Daoy (cell line): ENCODE data around the gene GAB2. TPM values are rescaled to one million over a fixed set of nuclear protein-coding genes. Genes with fewer than 3 reads are reported as not detected.
"Not testable (repeated sequence)": the region's sequence is repeated elsewhere in the genome, so short reads cannot be mapped to it uniquely, and the experiment has no call there.

Experiments
- DNase-seq: peaks from one replicate; pipeline ENCODE4 v3.0.0-alpha.2; 2015; ENCODE audit warnings: low read depth
- total RNA-seq: library from RNA; depleted of rRNA; stranded (reverse); fragments of >200 nt; shearing (Covaris generic); gene quantifications from 2 replicates; pipeline ENCODE4 v1.2.3, GENCODE V29; 2014

GAB2 gene
- total RNA-seq, 1 experiment from 2014 or later, result 1.9 TPM

- no peak for DNase-seq
These were observed 168.7 kb downstream of the GAB2 start for GRCh38 chr11:78248903-78249302.

DNA sequence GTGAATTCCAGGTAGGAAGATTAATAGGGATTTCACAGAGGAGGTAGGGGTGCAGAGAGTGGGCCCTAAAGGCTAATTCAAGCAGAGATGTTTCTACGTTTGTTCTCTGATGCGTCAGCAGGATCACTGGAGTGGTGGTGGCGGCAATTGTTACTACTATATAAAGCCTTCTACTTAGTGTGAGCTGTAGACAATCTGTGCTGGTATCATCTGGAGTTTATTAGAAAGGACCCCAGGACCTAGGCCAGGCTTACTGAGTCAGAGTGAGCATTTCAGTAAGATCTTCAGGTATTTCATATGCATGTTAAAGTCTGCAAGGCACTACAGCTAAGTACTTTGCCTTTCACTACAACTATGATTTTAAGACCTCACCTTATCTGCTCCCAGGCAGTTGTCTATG is 169.4 kb downstream of the GAB2 start:
- no peak for DNase-seq

GRCh38 chr11:78244546-78245255 is 172.9 kb downstream of the GAB2 start:
- peak; percentile 23 for DNase-seq

DNA sequence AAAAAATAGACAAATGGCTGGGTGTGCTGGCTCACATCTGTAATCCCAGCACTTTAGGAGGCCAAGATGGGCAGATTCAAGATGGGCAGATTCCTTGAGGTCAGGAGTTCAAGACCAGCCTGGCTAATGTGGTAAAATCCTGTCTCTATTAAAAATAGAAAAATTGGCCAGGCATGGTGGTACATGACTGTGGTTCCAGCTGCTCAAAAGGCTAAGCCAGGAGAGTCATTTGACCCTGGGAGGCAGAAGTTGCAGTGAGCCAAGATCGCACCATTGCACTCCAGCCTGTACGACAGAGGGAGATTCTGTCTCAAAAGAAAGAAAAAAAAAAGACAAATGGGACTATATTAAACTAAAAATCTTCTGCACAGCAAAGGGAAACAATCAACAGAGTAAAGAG is 173.5 kb downstream of the GAB2 start:
- no peak for DNase-seq

- DNase-seq, result no peak
These were observed 176.1 kb downstream of the GAB2 start for GRCh38 chr11:78241475-78241874.

GRCh38 chr11:78239781-78240180 is 177.8 kb downstream of the GAB2 start:
- DNase-seq, result no peak

GRCh38 chr11:78237293-78238046 is 180.2 kb downstream of the GAB2 start:
- DNase-seq, result no peak

DNA sequence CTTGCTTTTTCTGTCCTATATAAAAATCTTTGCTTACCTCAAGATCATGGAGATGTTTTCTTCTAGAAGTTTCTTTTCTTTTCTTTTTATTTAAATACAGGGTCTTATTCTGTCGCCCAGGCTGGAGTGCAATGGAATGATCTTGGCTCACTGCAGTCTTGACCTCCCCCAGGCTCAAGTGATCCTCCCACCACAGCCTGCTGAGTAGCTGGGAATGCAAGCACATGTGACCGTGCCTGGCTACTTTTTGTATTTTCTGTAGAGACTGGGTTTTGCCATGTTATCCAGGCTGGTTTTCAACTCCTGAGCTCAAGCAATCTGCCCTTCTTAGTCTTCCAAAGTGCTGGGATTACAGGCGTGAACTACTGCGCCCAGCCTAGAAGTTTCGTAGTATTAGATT is 183.6 kb downstream of the GAB2 start:
- DNase-seq, result no peak

DNA sequence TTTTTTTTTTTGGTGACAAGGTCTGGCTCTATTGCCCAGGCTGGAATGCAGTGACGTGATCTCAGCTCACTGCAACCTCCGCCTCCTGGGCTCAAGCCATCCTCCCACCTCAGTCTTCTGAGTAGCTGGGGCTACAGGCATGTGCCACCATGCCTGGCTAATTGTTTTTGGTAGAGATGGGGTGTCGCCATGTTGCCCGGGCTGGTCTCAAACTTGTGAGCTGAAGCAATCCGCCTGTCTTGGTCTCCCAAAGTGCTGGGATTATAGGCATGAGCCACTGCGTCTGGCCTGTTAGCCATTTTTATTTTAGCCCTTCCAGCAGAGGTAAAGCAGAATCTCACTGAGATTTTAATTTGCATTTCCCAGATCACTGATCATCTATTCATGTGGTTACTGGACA is 184.6 kb downstream of the GAB2 start:
- not testable (repeated sequence) for DNase-seq

DNA sequence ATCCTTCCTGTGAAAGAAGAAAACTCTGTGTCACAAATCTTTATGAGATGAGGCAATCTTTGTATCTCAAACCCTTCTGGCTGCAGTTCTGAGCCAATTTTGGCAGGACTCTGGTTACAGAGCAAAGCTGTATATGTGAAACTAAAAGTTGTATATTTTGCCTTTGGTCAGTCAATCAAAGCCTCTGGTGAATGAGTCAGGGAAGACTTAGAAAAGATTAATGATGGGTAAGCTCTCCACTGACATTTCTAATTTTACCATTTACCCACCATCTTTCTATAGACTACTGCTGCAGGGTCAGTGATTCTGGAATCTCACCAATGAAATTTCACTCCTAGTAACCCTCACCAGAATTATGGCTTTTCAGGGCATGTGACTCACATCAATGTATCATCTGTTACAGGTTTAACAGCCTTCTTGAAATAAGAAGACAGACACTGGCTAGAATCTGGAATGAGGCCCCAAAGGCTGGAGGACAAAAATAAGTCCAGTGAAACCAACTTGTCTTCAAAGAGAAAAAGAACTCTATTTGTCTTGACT is 185.6 kb downstream of the GAB2 start:
- DNase-seq, result no peak

GRCh38 chr11:78230161-78230877 is 187.3 kb downstream of the GAB2 start:
- DNase-seq, result no peak

- DNase-seq, result no peak
These were observed 188.5 kb downstream of the GAB2 start for GRCh38 chr11:78229106-78229505.

- DNase-seq, result no peak
These were observed 189.2 kb downstream of the GAB2 start for GRCh38 chr11:78228467-78228866.

DNA sequence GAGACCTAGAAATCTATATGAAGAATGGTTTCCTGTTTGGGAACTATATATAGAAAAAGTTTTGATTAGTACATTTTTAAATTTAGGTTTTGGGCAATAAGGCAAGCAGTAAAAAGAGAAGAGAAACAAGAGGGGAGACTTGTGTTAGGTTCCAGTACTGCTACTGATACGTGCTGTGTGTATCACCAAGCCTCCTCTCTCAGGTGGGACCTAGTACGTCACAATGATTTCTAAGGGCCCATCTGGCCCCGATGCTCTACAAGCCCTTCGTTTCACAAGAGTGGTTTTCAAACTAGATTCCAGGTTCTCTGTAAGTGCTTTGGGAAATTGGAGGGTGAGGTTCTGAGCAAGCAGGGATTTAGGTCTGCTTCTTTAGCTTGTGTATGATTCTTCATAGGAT is 189.7 kb downstream of the GAB2 start:
- no peak for DNase-seq

DNA sequence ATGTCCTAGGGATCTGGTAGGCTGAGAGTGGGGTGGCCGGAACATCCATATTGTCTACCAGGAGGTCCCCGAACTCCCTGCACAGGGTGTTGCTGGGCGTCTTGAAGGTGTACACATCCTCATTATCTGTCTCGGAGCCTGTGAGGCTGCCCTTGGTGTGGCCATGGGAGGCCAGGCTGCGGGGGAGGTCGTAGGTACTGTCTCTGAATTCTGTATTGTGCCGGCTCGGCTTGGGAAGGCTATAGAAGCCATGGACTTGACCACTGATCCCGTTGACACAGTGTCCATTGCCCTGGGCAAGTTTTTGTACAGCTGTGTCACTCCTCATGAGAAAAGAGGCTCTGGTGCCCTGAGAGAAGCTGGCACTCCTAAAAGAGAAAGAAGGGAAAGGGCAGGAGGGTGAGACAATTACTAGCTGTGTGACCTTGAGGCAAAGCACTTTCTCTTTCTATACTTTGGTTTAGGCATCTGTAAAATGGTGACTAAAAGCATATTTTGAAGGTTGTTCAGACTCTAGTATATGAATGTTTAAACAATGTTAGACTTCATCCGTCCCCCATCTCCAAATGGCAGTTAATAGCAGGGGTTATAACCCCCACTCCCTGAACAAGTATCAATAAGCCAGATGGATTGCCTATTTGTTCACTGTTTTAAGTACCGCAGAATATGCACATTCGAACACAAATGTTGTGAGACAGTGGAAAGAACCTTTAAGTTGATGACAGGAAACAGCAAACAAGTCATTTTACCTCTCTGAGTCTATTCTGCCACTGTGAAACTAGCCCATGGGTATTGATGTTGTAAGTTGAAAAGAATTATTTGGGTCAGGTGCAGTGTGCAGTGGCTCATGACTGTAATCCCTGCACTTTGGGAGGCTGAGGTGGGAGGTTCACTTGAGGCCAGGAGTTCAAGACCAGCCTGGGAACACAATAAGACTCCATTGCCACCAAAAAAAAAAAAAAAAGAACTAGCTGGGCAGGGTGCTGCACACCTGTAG is 190.6 kb downstream of the GAB2 start:
- DNase-seq, result no peak

GRCh38 chr11:78224906-78225420 is 192.7 kb downstream of the GAB2 start:
- DNase-seq, result no peak

DNA sequence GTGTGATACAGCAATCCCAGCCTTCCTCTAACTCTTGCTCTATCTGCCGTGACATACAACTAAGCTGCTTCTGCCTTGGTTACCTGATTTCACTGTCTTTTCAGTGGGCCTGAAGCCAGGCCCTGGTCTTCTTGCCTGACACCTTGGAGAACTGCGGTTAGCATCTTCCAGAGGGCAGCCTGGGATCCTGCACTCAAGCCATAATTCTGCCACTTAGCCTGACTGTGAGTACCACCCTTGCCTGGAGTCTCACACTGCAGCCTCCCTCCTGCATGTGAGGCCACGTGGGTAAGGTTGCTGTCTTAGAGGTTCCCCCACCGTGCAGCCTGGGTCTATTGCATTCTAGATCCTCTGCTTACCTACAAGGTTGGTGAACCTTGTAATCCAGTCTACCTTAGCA is 193.1 kb downstream of the GAB2 start:
- no peak for DNase-seq

DNA sequence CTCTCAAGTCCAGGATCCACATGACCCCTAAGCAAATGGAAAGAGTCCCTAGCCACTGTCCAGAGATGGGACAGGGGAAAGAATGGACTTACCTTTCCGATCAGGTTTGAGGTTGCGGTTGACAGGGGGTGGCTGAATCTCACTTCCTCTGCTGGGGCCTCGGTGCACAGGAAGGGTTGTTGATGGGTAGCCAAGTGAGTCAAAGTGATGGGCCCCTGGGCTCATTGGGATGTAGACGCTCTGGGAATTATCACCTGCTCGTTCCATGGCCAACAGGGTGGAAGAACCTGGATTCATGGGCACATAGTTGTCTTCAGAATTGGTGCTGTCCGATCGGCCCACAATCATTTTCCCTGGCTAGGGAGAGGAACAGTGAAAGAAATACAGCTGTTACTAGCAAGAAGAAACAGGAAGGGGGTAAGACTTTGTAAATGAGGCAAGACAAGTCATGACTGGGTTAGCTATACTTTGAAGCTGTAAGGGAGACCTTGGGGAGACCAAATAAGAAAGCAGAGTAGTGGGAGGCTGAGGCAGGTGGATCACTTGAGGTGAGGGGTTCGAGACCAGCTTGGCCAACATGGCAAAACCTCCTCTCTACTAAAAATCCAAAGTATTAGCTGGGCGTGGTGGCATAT is 194.2 kb downstream of the GAB2 start:
- no peak for DNase-seq

DNA sequence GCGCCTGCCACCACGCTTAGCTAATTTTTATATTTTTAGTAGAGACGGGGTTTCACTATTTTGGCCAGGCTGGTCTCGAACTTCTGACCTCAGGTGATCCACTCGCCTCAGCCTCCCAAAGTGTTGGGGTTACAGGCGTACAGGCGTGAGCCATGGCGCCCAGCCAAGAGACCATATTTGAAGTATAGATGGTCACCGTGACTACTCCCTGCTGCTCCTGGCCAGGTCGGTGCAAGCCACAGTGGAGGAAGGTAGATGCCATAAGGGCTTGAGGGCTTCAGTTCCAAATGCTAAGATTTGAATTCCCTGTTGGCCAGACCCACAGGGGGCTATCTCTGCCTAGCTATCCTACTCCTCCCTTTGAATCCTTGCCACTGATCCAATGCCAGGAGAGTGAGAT is 194.9 kb downstream of the GAB2 start:
- not testable (repeated sequence) for DNase-seq
